HG03565 (cell line): ENCODE results near the gene ZNF660.
"Not testable (repeated sequence)": the region's sequence is repeated elsewhere in the genome, so short reads cannot be mapped to it uniquely, and the experiment has no call there.

Experiments
- ATAC-seq: cut with Tn5 transposase; IDR thresholded peaks from one replicate; pipeline ENCODE4 v1.9.1; 2021; ENCODE audit warnings: mild to moderate bottlenecking, moderate library complexity; ENCODE audit not compliant: unreplicated experiment

Gene ZNF660

DNA sequence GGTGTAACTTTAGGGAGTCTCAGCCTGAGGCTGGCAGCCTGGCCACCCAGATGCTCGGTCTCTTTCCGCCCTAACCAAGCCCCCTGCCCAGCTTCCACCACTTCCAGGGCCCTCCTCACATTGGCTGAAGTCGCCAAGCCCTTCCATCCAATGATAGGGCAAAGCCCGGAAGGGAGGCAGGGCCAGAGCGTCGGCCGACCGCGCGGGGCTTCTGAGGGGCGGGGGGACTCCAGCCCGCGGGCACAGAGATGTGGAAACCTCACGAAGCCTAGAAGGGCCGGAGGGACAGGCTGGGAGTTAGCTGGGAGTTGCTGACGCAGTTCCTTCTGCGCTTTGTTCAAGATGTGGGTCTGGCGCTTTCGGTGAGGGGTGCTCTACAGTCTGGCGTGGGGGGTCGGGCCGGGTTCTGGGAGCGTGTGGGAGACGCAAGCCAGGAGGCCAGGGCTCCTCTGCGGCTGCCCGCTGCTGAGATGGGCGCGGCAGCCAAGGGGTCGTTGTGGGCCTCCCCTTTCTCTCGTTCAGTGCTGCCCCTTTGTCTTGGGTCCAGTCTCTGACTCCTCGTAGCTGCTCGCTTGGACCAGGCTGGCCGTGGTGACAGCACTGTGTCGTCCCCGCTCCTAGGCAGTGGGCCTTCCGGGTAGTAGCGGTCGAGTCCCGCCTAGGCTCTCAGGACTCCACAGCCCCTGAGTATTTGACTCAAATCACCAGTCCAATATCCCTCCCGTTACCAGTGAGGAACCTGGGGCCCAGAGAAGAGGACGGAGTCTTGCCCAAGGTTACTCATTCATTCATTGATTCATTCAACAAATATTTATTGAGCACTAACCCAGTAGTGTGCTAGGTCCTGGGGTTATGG, at the start of gene ZNF660:
Gene ZNF660, plus strand, starts transcription at position 319 of the 856 bp plus-strand sequence. CDS start 9,230 bp downstream, outside the sequence.
- ATAC-seq = peak; percentile 71

DNA sequence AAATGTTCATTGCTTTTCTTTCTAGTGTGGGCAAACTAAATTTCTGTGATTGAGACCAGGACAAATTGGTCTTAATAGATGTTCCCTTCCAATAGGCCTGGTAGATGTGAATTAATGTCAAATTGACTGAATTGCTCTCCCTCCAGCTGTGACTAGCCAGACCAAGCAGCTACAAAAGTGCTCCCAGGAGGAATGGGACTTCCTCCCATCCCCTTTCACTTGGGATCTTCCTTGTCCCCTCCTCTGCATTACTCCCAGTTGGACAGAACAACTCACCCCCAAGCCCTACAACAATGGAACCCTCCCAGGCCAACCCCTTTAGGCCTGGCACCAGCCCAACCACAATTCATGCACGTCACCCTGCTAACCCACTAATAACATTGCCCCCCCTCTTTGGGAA, 49.4 kb upstream of the ZNF660 start:
- no peak for ATAC-seq

DNA sequence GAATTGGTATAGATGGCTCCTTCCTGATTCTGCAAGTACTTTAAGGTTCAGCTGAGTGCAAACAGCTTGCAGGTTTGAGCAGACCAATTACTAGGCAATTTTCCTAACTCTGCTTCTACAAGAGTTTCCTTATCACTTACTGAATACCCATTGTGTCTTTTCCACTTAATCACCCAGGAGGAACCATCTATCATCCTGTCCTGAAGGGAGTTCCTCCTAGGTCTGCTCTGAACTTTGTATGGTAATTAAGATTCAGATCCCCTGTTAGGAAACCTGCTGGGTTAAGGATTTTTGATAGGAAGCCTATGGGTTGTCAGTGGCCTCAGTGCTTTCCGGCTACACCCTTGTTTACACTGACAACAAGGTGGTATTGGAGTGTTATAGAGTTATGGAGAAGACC, 40.0 kb upstream of the ZNF660 start:
- ATAC-seq = not testable (repeated sequence)

DNA sequence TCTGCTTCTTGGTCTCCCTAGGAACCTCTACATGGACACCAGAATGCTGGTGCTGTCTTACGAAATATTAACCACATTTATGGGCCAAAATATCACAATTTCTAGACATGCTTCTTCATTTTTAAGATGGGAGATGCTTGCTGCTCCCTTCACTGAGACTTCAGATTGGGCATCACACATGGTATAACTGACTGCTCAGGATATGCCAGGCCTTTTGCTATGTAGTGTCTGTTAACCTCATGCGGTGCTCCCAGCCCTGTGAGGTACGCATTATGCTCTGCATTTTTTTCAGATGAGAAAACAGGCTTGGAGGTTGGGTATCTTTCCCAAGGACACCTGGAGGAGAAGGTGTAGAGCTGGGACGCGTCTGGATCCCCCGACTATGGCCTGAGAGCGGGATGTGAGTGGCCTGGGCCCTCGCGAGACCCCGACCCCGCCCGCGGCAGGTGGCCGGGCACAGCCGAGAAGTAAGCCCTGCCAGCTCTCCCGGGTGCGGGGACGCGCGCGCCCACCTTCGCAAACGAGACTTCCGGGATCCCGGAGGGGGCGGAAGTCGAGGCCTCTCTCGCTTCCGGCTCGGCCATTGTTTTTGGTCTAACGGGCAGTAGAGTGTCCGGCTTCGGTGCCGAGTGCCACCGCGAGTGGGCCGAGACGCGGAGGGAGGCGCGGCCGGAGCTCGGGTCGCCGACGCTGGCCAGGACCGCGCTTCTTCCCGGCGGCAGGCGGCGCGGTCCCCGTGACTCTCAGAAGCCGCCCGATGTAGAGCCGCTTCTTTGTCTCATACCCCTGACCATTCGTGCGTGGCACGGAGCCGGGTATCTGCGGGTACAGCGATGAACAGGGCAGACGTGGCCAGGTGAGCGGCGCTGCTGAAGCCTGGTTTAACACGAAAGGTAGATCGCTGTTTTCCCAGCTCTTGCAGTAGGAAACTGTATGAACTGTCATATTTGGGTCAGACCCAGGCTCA, 29.9 kb upstream of the ZNF660 start, which contains the start of gene ZKSCAN7:
Gene ZKSCAN7, plus strand, starts transcription at position 568 of the 967 bp plus-strand sequence. CDS start 1,855 bp downstream, outside the sequence.
- peak; percentile 60 for ATAC-seq

DNA sequence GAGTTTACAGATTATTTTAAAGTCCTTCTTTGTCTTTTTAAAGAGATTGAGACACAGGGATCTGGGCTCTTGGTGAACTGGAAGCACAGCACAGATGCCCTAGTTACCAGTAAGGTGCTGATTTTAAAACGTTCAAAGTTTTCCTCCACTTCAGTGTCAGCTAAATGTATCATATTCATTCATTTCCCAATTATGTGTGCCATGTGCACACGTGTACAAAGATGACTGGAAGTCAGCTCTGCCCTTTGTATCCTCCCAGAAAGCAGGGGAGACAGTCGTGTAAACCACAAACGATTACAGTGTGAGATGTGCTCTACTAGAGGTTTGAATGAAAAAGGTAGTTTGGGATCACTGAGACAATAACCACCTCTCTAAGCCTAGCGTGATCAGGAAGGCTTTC, 29.0 kb upstream of the ZNF660 start:
- ATAC-seq = no peak

DNA sequence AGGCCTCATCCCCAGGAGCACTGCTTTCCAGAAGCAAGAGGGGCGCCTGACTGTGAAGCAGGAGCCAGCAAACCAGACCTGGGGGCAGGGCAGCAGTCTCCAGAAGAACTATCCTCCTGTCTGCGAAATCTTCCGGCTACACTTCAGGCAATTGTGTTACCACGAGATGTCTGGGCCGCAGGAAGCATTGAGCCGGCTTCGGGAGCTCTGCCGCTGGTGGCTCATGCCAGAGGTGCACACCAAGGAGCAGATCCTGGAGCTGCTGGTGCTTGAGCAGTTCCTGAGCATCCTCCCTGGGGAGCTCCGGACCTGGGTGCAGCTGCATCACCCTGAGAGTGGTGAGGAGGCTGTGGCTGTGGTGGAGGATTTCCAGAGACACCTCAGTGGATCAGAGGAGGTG, 27.7 kb upstream of the ZNF660 start:
- ATAC-seq = no peak

DNA sequence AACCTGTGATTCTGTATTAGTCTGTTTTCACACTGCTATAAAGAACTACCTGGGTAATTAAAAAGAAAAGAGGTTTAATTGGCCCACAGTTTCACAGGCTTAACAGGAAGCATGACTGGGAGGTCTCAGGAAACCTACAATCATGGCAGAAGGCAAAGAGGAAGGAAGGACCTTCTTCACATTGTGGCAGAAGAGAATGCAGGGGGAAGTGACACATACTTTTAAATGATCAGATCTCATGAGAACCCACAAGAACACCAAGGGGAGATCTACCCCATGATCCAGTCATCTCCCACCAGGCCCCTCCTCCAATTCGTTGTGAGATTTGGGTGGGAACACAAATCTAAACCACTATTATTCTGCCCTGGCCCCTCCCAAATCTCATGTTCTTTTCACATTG, 23.7 kb upstream of the ZNF660 start:
- ATAC-seq = no peak

DNA sequence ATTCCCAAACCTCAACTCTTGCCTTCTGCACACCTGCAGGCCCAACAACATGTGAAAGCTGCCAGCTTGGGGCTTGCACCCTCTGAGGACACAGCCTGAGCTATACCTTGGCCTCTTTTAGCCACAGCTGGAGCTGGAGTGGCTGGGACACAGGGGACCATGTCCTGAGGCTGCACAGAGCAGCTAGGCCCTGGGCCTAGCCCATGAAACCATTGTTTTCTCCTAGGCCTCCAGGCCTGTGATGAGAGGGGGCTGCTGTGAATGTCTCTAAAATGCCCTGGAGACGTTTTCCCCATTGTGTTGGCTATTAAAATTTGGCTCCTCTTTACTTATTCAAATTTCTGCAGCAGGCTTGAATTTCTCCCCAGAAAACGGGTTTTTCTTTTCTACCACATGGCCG, 22.6 kb upstream of the ZNF660 start:
- no peak for ATAC-seq

DNA sequence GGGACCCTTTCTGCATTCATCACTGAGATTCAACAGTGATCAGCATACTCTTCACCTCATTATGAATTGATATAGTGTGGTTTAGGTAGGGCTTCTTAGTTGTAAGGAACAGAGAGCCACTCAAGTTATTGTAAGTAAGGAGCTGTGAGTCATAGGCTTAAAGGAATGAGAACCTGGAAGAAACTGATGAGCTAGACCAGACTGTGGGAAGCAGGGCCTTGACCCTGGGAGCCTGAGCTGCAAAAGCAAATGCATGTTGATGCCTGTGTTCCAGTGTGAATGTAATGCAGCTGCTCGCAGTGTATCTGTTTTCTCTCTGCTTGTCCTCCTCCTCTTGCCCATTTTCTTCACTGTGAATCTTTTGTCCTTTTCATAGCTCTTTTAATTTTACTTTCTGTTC, 16.2 kb upstream of the ZNF660 start:
- ATAC-seq = no peak

DNA sequence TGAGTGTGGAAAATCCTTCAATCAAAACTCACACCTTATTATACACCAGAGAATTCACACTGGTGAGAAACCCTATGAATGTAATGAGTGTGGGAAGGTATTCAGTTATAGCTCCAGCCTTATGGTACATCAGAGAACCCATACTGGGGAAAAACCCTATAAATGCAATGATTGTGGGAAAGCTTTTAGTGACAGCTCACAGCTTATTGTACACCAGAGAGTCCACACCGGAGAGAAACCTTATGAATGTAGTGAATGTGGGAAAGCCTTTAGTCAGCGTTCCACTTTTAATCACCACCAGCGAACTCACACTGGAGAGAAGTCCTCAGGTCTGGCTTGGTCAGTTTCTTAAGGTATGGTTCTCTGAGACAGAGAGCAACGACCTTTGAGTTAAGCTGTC, 13.7 kb upstream of the ZNF660 start:
- ATAC-seq = no peak

DNA sequence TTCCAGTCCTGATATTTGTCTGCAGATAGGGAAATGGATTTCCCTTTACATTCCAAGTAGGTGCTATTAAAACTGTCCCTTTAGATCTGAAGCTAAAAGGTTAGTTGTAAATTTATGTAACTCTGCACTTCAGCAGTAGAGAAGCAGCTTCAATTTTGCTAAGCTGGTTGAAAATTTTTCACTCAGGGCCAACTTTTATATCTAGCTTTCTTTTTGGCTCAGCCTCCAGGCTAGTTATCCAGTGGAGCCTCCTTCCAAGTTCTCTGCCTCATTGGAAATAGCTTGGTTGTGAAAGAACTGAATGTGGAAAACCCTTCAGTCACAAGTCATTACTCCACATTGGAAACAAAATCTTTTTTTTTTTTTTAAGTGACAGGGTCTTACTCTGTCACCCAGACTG, 8.2 kb upstream of the ZNF660 start:
- no peak for ATAC-seq

DNA sequence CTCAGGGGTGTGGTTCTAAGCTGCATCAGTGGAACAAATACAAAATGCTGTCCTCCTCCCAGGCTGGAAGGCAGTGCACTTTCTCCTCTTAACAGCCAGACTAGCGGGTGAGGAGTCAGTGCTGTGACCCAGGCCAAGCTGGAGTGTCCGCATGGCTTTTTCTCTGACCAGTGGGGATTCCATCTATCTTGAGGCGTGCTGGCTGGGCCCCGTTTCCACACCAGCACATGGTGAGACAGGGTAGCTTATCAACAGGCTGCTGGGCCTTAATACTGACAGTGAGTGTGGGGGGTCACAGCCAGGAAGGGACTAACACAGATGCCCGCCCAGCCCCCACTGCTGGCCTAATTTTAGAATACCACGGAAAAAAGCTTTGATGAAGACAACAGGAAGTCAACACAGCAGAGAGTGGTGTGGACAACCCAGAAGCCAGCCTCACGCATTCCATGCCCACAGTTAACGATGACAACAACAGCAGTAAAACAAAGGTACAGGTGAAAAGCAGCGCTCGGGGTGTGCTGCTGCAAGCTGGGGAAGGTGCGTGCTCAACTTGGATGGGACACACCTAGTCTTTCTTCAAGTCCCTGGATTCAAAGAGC, 7.3 kb upstream of the ZNF660 start:
- not testable (repeated sequence) for ATAC-seq

DNA sequence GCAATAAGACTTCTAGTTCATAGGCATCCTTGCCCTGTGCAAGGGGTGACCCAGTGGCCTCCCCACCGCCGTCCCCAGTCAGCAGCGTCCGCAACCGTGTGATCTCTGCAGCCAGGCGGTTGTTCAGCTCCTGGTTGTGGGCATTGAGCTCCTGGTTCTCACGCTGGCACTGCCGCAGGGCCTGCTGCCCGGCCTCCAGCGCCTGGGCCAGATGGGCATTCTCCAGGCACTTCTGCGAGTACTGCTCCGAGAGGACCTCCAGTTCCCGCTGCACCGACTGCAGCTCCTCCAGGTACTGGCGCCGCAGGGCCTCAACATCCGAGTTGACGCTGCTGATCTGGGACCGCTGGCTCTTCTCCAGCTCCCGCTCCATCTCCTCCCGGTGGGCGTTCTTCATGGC, 6.4 kb upstream of the ZNF660 start:
- not testable (repeated sequence) for ATAC-seq

DNA sequence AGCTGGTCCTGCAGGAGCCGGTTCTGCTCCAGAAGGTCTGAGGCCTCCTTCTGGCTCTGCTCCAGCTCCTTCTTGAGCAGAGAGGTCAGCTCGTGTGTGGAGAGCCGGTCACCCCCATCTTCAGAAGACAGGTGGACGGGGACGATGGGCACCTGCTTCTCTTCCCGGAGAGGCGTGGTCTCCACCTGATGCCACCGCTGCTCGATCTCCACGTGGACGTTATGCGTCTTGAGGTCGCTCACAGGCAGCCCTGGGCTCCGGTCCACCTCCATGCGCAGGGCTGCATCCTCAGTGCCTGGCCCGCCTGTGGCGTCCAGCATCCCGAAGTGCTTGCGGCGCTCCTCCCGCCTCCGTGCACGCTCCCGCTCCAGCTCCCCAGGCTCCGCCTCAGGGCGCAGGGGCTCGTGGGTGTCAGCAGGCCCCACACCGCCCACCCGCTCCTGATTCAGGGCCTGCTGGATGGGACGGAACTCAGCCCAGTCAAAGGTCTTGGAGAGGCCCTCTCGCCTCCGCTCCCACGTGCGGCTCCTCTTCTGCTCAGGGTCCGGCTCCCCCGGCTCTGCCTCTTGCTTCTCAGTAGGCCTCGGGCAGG, 5.7 kb upstream of the ZNF660 start:
- ATAC-seq = not testable (repeated sequence)

DNA sequence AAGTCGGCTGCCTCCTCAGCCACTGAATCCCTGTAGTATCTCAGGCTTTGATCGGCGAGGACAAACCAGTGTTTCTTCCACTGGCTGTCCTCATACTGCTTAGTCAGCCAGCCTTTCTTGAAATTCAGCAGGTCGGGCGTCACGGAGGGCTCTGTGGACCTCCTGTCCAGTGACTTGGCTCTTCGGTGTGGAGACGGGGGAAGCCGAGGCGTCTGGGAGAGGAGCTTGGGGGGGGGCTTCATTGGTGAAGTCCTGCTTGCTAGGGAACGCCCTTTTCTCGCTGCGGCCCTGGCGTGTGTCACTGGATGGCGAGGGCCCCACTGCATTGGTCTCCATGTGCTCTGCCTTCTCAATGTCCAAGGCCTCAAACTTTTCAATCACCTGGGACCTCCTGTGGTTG, 5.0 kb upstream of the ZNF660 start:
- ATAC-seq = not testable (repeated sequence)

DNA sequence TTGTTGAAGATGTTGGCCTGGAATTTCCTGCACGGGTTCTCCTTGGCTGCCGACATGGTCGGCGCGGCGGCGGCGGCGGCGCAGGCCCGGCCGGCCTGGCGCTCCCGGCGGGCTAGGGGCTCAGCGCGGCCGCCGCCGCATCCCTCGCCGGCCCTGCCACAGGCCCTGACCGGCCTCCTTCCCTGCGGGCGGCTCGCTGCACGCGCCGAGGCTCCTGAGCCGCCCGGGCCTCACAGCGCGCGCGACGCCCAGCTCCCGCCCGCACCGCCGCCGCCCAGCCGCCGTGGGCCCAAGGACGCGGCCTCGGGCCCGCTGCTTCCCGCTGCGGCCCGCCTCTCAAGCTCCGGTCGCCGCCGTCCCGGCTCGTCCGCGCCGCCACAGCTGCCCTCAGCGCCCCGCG, 3.8 kb upstream of the ZNF660 start:
- not testable (repeated sequence) for ATAC-seq

DNA sequence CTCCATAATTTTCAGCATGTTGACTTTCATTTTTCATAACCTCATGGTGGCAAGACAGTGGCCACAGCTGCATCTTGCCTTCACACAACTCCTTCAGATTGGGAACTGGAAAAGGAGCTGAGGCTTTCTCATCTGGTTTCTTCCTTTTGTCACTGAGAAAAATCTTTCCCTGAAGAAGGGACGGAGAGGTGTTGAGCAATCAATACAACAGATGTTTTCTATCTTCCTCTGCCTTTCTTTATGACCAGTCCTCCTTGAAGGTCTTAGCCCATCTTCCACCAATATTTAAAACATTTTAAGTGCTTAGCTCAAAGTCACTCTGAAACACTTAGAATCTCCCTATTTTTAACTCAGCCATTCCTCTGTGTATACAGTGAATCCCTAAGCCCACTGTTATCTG, 11.9 kb downstream of the ZNF660 start:
- ATAC-seq = no peak

DNA sequence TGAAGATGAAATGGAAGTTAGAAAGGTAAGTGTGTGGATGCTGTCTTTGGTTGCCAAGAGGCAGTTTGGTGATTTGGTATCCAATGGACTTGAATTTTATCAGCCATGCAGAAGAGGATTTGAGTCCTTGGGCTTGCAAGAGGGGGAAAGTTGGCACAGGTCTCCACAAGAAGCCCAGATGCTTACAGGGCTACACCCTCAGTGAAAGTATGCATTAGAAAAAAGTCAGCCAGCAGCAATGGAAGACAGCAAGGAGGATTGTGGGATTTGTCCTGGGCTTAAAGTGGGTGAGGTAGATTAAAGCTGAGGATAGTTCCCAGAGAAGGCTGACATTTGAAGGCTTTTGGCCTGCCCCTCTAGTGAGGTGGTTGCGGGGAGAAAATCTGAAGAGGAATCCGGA, 17.0 kb downstream of the ZNF660 start:
- no peak for ATAC-seq

DNA sequence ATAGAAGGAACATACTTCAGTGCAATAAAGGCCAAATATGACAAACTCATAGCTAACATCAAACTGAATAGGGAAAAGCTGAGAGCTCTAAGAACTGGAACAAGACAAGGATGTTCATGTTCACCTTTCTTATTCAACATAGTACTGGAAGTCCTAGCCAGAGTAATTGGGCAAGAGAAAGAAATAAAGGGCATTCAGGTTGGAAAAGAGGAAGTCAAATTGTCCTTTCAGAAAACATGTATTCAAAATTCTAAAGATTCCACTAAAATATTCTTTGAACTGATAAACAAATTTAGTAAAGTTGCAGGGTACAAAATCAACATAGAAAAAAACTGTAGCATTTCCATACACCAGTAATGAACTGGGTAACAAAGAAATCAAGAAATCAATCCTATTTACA, 27.9 kb downstream of the ZNF660 start:
- ATAC-seq = no peak

DNA sequence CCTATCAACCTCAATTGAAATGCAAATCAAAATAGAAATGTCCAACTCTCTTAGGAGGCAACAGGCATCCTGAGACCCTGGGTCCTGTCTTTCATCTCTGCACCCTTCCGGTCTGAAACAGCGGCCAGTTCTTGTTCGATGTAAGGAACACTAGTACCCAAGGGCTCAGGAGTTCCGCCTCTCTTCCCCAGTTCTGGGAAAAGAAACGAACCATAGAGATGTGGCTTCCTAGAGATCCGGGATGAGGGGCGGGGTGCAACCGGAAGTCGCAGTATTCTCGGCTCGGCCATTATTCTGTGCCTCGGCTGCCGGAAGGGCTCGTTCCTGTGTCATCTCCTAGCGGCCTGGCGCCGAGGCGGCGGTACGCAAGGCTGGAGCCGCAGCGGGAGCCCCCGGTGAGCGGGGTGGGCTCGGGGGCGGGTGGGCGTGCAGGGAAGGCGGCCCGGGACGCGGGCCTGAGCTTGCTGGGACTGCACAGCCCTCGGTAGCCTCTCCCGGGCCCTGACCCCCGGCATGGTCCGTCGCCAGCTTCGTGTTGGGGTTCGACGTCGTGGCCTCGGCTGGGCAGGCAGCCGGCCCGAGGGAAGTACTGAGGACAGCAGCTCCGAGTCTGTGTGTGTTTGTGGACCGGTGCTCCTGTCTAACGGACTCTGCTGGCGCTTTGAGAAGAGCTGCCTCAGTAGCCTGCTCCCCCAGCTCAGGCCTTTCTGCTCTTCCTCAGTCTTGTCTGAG, 40.2 kb downstream of the ZNF660 start, which contains the start of gene ZNF197:
Gene ZNF197, plus strand, starts transcription at position 288 of the 732 bp plus-strand sequence. CDS start 4,119 bp downstream, outside the sequence.
- peak; percentile 76 for ATAC-seq
